ENCODE results near the gene CSTPP1. TPM values are rescaled to one million over a fixed set of nuclear protein-coding genes. Genes with fewer than 3 reads are reported as not detected.
"Not testable (repeated sequence)": the region's sequence is repeated elsewhere in the genome, so short reads cannot be mapped to it uniquely, and the experiment has no call there.

Gene CSTPP1
- total and polyA plus RNA-seq, 4 donors: 12.5 to 26.0 (median 20.9) TPM

- H3K4me3 ChIP-seq (ENCODE audit: low read length in 2 of 2): no peak overlapping the region
- no peak overlapping the region for H3K27ac ChIP-seq (ENCODE audit: low read depth in 1 of 2, low read length in 2 of 2)
- WGBS, 2 donors: 82 to 87% methylated on average over 6 of the region's 6 CpGs
- DNase-seq (no peak), ATAC-seq (ENCODE audit: low FRiP score) (no peak)
- no peaks in the 10 kb centered on the region for H3K9me3 ChIP-seq (ENCODE audit: control insufficient read depth, low read length)
- H3K36me3 ChIP-seq (ENCODE audit: control insufficient read depth in 1 of 2, insufficient read depth in 2 of 2, low read length in 1 of 2): no peaks in the 10 kb centered on the region
- H3K27me3 ChIP-seq (ENCODE audit: control insufficient read depth in 1 of 2, insufficient read depth in 2 of 2, low read length in 1 of 2): no peaks in the 10 kb centered on the region
- no peaks in the 10 kb centered on the region for H3K4me1 ChIP-seq (ENCODE audit: control insufficient read depth in 1 of 2, insufficient read depth in 2 of 2, low read length in 2 of 2)
- intact Hi-C loops (cut with DNase I): no loop called here
Measured at GRCh38 chr11:46983598-46983997, 47.0 kb downstream of the CSTPP1 start.

GRCh38 chr11:46984548-46984947 lies 48.0 kb downstream of the CSTPP1 start:
- WGBS, 2 donors: 75 to 83% methylated on average over 2 of the region's 2 CpGs
- H3K4me3 ChIP-seq (ENCODE audit: low read length in 2 of 2): no peak overlapping the region
- ATAC-seq (ENCODE audit: low FRiP score): no peak

GRCh38 chr11:46984987-46985386 lies 48.4 kb downstream of the CSTPP1 start:
- DNase-seq (no peak), ATAC-seq (ENCODE audit: low FRiP score) (no peak)
- no peaks in the 10 kb centered on the region for H3K4me1 ChIP-seq (ENCODE audit: control insufficient read depth in 1 of 2, insufficient read depth in 2 of 2, low read length in 2 of 2)
- 81 to 83% methylated on average over 4 of the region's 4 CpGs for WGBS, 2 donors
- no peaks in the 10 kb centered on the region for H3K9me3 ChIP-seq (ENCODE audit: control insufficient read depth, low read length)
- no peak overlapping the region for H3K4me3 ChIP-seq (ENCODE audit: low read length in 2 of 2)
- no peaks in the 10 kb centered on the region for H3K27me3 ChIP-seq (ENCODE audit: control insufficient read depth in 1 of 2, insufficient read depth in 2 of 2, low read length in 1 of 2)
- intact Hi-C loops (cut with DNase I): no loop called here
- H3K27ac ChIP-seq (ENCODE audit: low read depth in 1 of 2, low read length in 2 of 2): no peak overlapping the region
- no peaks in the 10 kb centered on the region for H3K36me3 ChIP-seq (ENCODE audit: control insufficient read depth in 1 of 2, insufficient read depth in 2 of 2, low read length in 1 of 2)

More at GRCh38 chr11:46984548-46984947, 48.0 kb downstream of the CSTPP1 start:
- intact Hi-C loops (cut with DNase I): no loop called here
- no peak for DNase-seq
- no peaks in the 10 kb centered on the region for H3K27me3 ChIP-seq (ENCODE audit: control insufficient read depth in 1 of 2, insufficient read depth in 2 of 2, low read length in 1 of 2)
- H3K4me1 ChIP-seq (ENCODE audit: control insufficient read depth in 1 of 2, insufficient read depth in 2 of 2, low read length in 2 of 2): no peaks in the 10 kb centered on the region
- H3K9me3 ChIP-seq (ENCODE audit: control insufficient read depth, low read length): no peaks in the 10 kb centered on the region
- no peaks in the 10 kb centered on the region for H3K36me3 ChIP-seq (ENCODE audit: control insufficient read depth in 1 of 2, insufficient read depth in 2 of 2, low read length in 1 of 2)
- H3K27ac ChIP-seq (ENCODE audit: low read depth in 1 of 2, low read length in 2 of 2): no peak overlapping the region

- Histone ChIP-seq H3K9me3 (ENCODE audit: control insufficient read depth, low read length) (no peaks in the 10 kb centered on the region), H3K27me3 (ENCODE audit: control insufficient read depth in 1 of 2, insufficient read depth in 2 of 2, low read length in 1 of 2) (no peaks in the 10 kb centered on the region), H3K36me3 (ENCODE audit: control insufficient read depth in 1 of 2, insufficient read depth in 2 of 2, low read length in 1 of 2) (no peaks in the 10 kb centered on the region), H3K4me3 (ENCODE audit: low read length in 2 of 2) (no peak overlapping the region), H3K27ac (ENCODE audit: low read depth in 1 of 2, low read length in 2 of 2) (no peak overlapping the region), H3K4me1 (ENCODE audit: control insufficient read depth in 1 of 2, insufficient read depth in 2 of 2, low read length in 2 of 2) (no peaks in the 10 kb centered on the region)
- intact Hi-C loops (cut with DNase I): no loop called here
- no peak for DNase-seq
- ATAC-seq (ENCODE audit: low FRiP score): no peak
- 96% methylated on average over 3 of the region's 3 CpGs for WGBS, 2 donors
Measured at GRCh38 chr11:46987183-46987582, 50.6 kb downstream of the CSTPP1 start.

GRCh38 chr11:46989810-46990487 lies 53.4 kb downstream of the CSTPP1 start:
- H3K4me1 ChIP-seq (ENCODE audit: control insufficient read depth in 1 of 2, insufficient read depth in 2 of 2, low read length in 2 of 2); H3K36me3 ChIP-seq (ENCODE audit: control insufficient read depth in 1 of 2, insufficient read depth in 2 of 2, low read length in 1 of 2); H3K9me3 ChIP-seq (ENCODE audit: control insufficient read depth, low read length); ATAC-seq (ENCODE audit: low FRiP score); H3K4me3 ChIP-seq (ENCODE audit: low read length in 2 of 2); H3K27ac ChIP-seq (ENCODE audit: low read depth in 1 of 2, low read length in 2 of 2); H3K27me3 ChIP-seq (ENCODE audit: control insufficient read depth in 1 of 2, insufficient read depth in 2 of 2, low read length in 1 of 2); DNase-seq; intact Hi-C loops (cut with DNase I): not testable (repeated sequence)
- 100% methylated on average over 1 of the region's 1 CpG for WGBS, 2 donors

GRCh38 chr11:46991391-46991790 lies 54.8 kb downstream of the CSTPP1 start:
- Histone ChIP-seq H3K36me3 (ENCODE audit: control insufficient read depth in 1 of 2, insufficient read depth in 2 of 2, low read length in 1 of 2) (no peaks in the 10 kb centered on the region), H3K9me3 (ENCODE audit: control insufficient read depth, low read length) (no peaks in the 10 kb centered on the region), H3K27me3 (ENCODE audit: control insufficient read depth in 1 of 2, insufficient read depth in 2 of 2, low read length in 1 of 2) (no peaks in the 10 kb centered on the region), H3K4me3 (ENCODE audit: low read length in 2 of 2) (no peak overlapping the region), H3K27ac (ENCODE audit: low read depth in 1 of 2, low read length in 2 of 2) (no peak overlapping the region), H3K4me1 (ENCODE audit: control insufficient read depth in 1 of 2, insufficient read depth in 2 of 2, low read length in 2 of 2) (no peaks in the 10 kb centered on the region)
- intact Hi-C loops (cut with DNase I): no loop called here
- DNase-seq: no peak
- WGBS, 2 donors: 93 to 95% methylated on average over 2 of the region's 2 CpGs
- no peak for ATAC-seq (ENCODE audit: low FRiP score)

GRCh38 chr11:46992386-46992785 lies 55.8 kb downstream of the CSTPP1 start:
- ATAC-seq (ENCODE audit: low FRiP score); H3K9me3 ChIP-seq (ENCODE audit: control insufficient read depth, low read length); H3K27me3 ChIP-seq (ENCODE audit: control insufficient read depth in 1 of 2, insufficient read depth in 2 of 2, low read length in 1 of 2); H3K27ac ChIP-seq (ENCODE audit: low read depth in 1 of 2, low read length in 2 of 2); H3K4me3 ChIP-seq (ENCODE audit: low read length in 2 of 2); H3K4me1 ChIP-seq (ENCODE audit: control insufficient read depth in 1 of 2, insufficient read depth in 2 of 2, low read length in 2 of 2); H3K36me3 ChIP-seq (ENCODE audit: control insufficient read depth in 1 of 2, insufficient read depth in 2 of 2, low read length in 1 of 2); intact Hi-C loops (cut with DNase I); DNase-seq: not testable (repeated sequence)
- WGBS, 2 donors: 84 to 88% methylated on average over 2 of the region's 2 CpGs

GRCh38 chr11:46997796-46998195 lies 61.2 kb downstream of the CSTPP1 start:
- H3K27ac ChIP-seq (ENCODE audit: low read depth in 1 of 2, low read length in 2 of 2); DNase-seq; intact Hi-C loops (cut with DNase I); H3K9me3 ChIP-seq (ENCODE audit: control insufficient read depth, low read length); H3K27me3 ChIP-seq (ENCODE audit: control insufficient read depth in 1 of 2, insufficient read depth in 2 of 2, low read length in 1 of 2); ATAC-seq (ENCODE audit: low FRiP score); H3K4me1 ChIP-seq (ENCODE audit: control insufficient read depth in 1 of 2, insufficient read depth in 2 of 2, low read length in 2 of 2); H3K4me3 ChIP-seq (ENCODE audit: low read length in 2 of 2); H3K36me3 ChIP-seq (ENCODE audit: control insufficient read depth in 1 of 2, insufficient read depth in 2 of 2, low read length in 1 of 2): not testable (repeated sequence)
- WGBS, 2 donors: 93 to 95% methylated on average over 14 of the region's 14 CpGs

- Histone ChIP-seq H3K27me3 (ENCODE audit: control insufficient read depth in 1 of 2, insufficient read depth in 2 of 2, low read length in 1 of 2) (no peaks in the 10 kb centered on the region), H3K27ac (ENCODE audit: low read depth in 1 of 2, low read length in 2 of 2) (no peak overlapping the region), H3K4me3 (ENCODE audit: low read length in 2 of 2) (no peak overlapping the region), H3K36me3 (ENCODE audit: control insufficient read depth in 1 of 2, insufficient read depth in 2 of 2, low read length in 1 of 2) (no peaks in the 10 kb centered on the region), H3K9me3 (ENCODE audit: control insufficient read depth, low read length) (no peaks in the 10 kb centered on the region), H3K4me1 (ENCODE audit: control insufficient read depth in 1 of 2, insufficient read depth in 2 of 2, low read length in 2 of 2) (peaks cover 0 to 4% of the 10 kb centered on the region in 2 donors)
- intact Hi-C loops (cut with DNase I): no loop called here
- ATAC-seq (ENCODE audit: low FRiP score) (no peak), DNase-seq (no peak)
Measured at GRCh38 chr11:46999217-46999616, 62.7 kb downstream of the CSTPP1 start.

All from aorta (tissue), 5 donors.